ENCODE results near the gene RTKN. TPM values are rescaled to one million over a fixed set of nuclear protein-coding genes. Genes with fewer than 3 reads are reported as not detected.
"Not testable (repeated sequence)": the region's sequence is repeated elsewhere in the genome, so short reads cannot be mapped to it uniquely, and the experiment has no call there.

The RTKN gene
- total and polyA plus RNA-seq, 2 experiments from 2014 or later: 74.2 to 77.5 TPM

- H3K79me2 ChIP-seq: peaks cover 33% of the 10 kb centered on the region
- no peaks in the 10 kb centered on the region for H3K27me3 ChIP-seq
- H3K9me2 ChIP-seq (replicated peaks; ENCODE audit: insufficient read depth): no peaks in the 10 kb centered on the region
- H3K9me3 ChIP-seq (ENCODE audit: low read depth): no peaks in the 10 kb centered on the region
- H3K36me3 ChIP-seq (replicated peaks; ENCODE audit: insufficient read depth, low read depth): no peaks in the 10 kb centered on the region
- TF ChIP-seq EZH2phosphoT487 (IDR thresholded peaks at IDR 0.05; ENCODE audit: low read depth, severe bottlenecking, unreplicated experiment): no peak
- no peak for TF ChIP-seq EZH2 (IDR thresholded peaks at IDR 0.05; ENCODE audit: borderline replicate concordance)
- TF ChIP-seq CTCF (IDR thresholded peaks at IDR 0.05; ENCODE audit: poor library complexity): no peak
- H3K27ac ChIP-seq: no peak overlapping the region
- no peak for DNase-seq (ENCODE audit: low spot score)
- H3K4me3 ChIP-seq: no peak overlapping the region
- no peaks in the 10 kb centered on the region for H4K20me1 ChIP-seq (ENCODE audit: insufficient read depth, poor library complexity, severe bottlenecking)
- no peak overlapping the region for H2AFZ ChIP-seq
- H3K4me2 ChIP-seq: no peak overlapping the region
- 96% methylated on average over 2 of the region's 2 CpGs for WGBS (ENCODE audit: low lambda C conversion rate, missing lambda C conversion rate)
- peaks cover 12% of the 10 kb centered on the region for H3K4me1 ChIP-seq (ENCODE audit: insufficient read depth)
Measured at GRCh38 chr2:74486141-74486540, 44.4 kb upstream of the RTKN start.

GRCh38 chr2:74483675-74484164, 42.0 kb upstream of the RTKN start:
- WGBS (ENCODE audit: low lambda C conversion rate, missing lambda C conversion rate): 89% methylated on average over 19 of the region's 19 CpGs
- peak overlapping the region; percentile 24 for H3K4me3 ChIP-seq
- peak overlapping the region; percentile 72 for H2AFZ ChIP-seq
- H3K27ac ChIP-seq: peak overlapping the region; percentile 86
- not testable (repeated sequence) for DNase-seq (ENCODE audit: low spot score); H3K9me3 ChIP-seq (ENCODE audit: low read depth); H3K27me3 ChIP-seq; H4K20me1 ChIP-seq (ENCODE audit: insufficient read depth, poor library complexity, severe bottlenecking); H3K36me3 ChIP-seq (replicated peaks; ENCODE audit: insufficient read depth, low read depth); H3K9me2 ChIP-seq (replicated peaks; ENCODE audit: insufficient read depth)
- peak overlapping the region; percentile 80 for H3K4me2 ChIP-seq
- H3K79me2 ChIP-seq: peaks cover 51% of the 10 kb centered on the region
- H3K4me1 ChIP-seq (ENCODE audit: insufficient read depth): peaks cover 18% of the 10 kb centered on the region

GRCh38 chr2:74482801-74483674, 41.3 kb upstream of the RTKN start, which contains the start of the genes CCDC142 and TTC31:
Gene CCDC142, minus strand, starts transcription at chr2:74482998. Its CDS starts 161 bp downstream, at chr2:74482837.
Gene TTC31, plus strand, starts transcription at chr2:74483081. Its CDS starts 15 bp downstream, at chr2:74483096.
- Histone ChIP-seq H3K27me3 (no peaks in the 10 kb centered on the region), H3K4me2 (peak within 1 kb of the TSS; percentile 100), H3K4me3 (peak within 1 kb of the TSS; percentile 85), H3K9me2 (replicated peaks; ENCODE audit: insufficient read depth) (no peaks in the 10 kb centered on the region), H3K27ac (peak within 1 kb of the TSS; percentile 86), H2AFZ (peak within 1 kb of the TSS; percentile 75), H3K4me1 (ENCODE audit: insufficient read depth) (peaks cover 18% of the 10 kb centered on the region), H3K36me3 (replicated peaks; ENCODE audit: insufficient read depth, low read depth) (no peaks in the 10 kb centered on the region), H4K20me1 (ENCODE audit: insufficient read depth, poor library complexity, severe bottlenecking) (no peaks in the 10 kb centered on the region), H3K9me3 (ENCODE audit: low read depth) (no peaks in the 10 kb centered on the region), H3K79me2 (peaks cover 55% of the 10 kb centered on the region)
- 3% methylated on average over 50 of the region's 50 CpGs for WGBS (ENCODE audit: low lambda C conversion rate, missing lambda C conversion rate)
- DNase-seq (ENCODE audit: low spot score): peak; percentile 97
- TF ChIP-seq CTCF (IDR thresholded peaks at IDR 0.05; ENCODE audit: poor library complexity) (peak; percentile 96), EZH2phosphoT487 (IDR thresholded peaks at IDR 0.05; ENCODE audit: low read depth, severe bottlenecking, unreplicated experiment) (no peak), EZH2 (IDR thresholded peaks at IDR 0.05; ENCODE audit: borderline replicate concordance) (no peak)
